NCI-H1930 (cell line): ENCODE results near the gene GABRR2.
"Not testable (repeated sequence)": the region's sequence is repeated elsewhere in the genome, so short reads cannot be mapped to it uniquely, and the experiment has no call there.

ENCODE experiments used
- DNase-seq, 2 experiments: peaks; one replicate each; lab custom pipeline; 2025; lab: John Stamatoyannopoulos, UW

Gene GABRR2

GRCh38 chr6:89324304-89324703, 9.2 kb upstream of the GABRR2 start:
- no peak for DNase-seq

- DNase-seq, result no peak
Measured at GRCh38 chr6:89323511-89323971, 8.4 kb upstream of the GABRR2 start.

GRCh38 chr6:89321131-89321970, 6.3 kb upstream of the GABRR2 start:
- DNase-seq, result no peak

GRCh38 chr6:89320012-89320559, 5.0 kb upstream of the GABRR2 start:
- DNase-seq, result no peak

GRCh38 chr6:89317067-89317466, 2.0 kb upstream of the GABRR2 start:
- no peak for DNase-seq

GRCh38 chr6:89314692-89315091, 407 bp downstream of the GABRR2 start:
- DNase-seq, result no peak

GRCh38 chr6:89313006-89313405, 2.1 kb downstream of the GABRR2 start:
- no peak for DNase-seq

GRCh38 chr6:89311853-89312531, 3.1 kb downstream of the GABRR2 start:
- peak in 1 of 2 experiments; percentile 2 for DNase-seq

GRCh38 chr6:89311530-89311852, 3.6 kb downstream of the GABRR2 start:
- DNase-seq, result no peak

GRCh38 chr6:89310929-89311328, 4.2 kb downstream of the GABRR2 start:
- DNase-seq, result no peak

GRCh38 chr6:89308525-89309395, 6.3 kb downstream of the GABRR2 start:
- DNase-seq, result no peak

- DNase-seq, result not testable (repeated sequence)
Measured at GRCh38 chr6:89304517-89304916, 10.6 kb downstream of the GABRR2 start.

GRCh38 chr6:89302936-89303335, 12.2 kb downstream of the GABRR2 start:
- no peak for DNase-seq

- DNase-seq, result no peak
Measured at GRCh38 chr6:89302195-89302770, 12.8 kb downstream of the GABRR2 start.

- DNase-seq, result no peak
Measured at GRCh38 chr6:89301586-89302194, 13.4 kb downstream of the GABRR2 start.

GRCh38 chr6:89299466-89299850, 15.6 kb downstream of the GABRR2 start:
- DNase-seq, result no peak

- no peak for DNase-seq
Measured at GRCh38 chr6:89298680-89299465, 16.2 kb downstream of the GABRR2 start.

- DNase-seq, result no peak
Measured at GRCh38 chr6:89297695-89298351, 17.3 kb downstream of the GABRR2 start.

- no peak for DNase-seq
Measured at GRCh38 chr6:89295981-89296380, 19.1 kb downstream of the GABRR2 start.

- DNase-seq, result not testable (repeated sequence)
Measured at GRCh38 chr6:89295116-89295515, 20.0 kb downstream of the GABRR2 start.
